H1 (cell line): ENCODE measurements around the gene KMT2A. TPM values are rescaled to one million over a fixed set of nuclear protein-coding genes. Genes with fewer than 3 reads are reported as not detected.

Source experiments
- JUND ChIP-seq: IDR thresholded peaks from 2 replicates; pipeline ENCODE4 v1.6.1; 2011; ENCODE audit warnings: mild to moderate bottlenecking, improper control_type of control experiment, low read length
- TBP ChIP-seq: IDR thresholded peaks from 2 replicates; pipeline ENCODE4 v1.6.1; 2011; ENCODE audit warnings: low read depth, low read length, improper control_type of control experiment
- YY1 ChIP-seq: IDR thresholded peaks from 2 replicates; pipeline ENCODE4 v1.6.1; 2011; ENCODE audit warnings: low read depth, mild to moderate bottlenecking, low read length
- polyA plus RNA-seq, 7 experiments: library from polyadenylated mRNA; depleted of rRNA in 3 of 7; stranded (reverse) in 5 of 7; unstranded in 2 of 7; fragments of >200 nt in 5 of 7; fragments of 200-250 nt in 2 of 7; gene quantifications; 1 replicate in 5 of 7; 2 replicates in 1 of 7; 4 replicates in 1 of 7; pipeline versions ENCODE4 v1.2.1 to v1.2.3, GENCODE V29; 2011 to 2013; ENCODE audit warnings: missing spikeins in 2 of 7, mixed read lengths in 2 of 7
- total RNA-seq: library from RNA; stranded (reverse); fragmentation: NEBNext Ultra II Directional; extraction: Animal tissue kit (Norgen Biotek cat#: 25700); gene quantifications from 2 replicates; pipeline ENCODE4 v1.2.1, GENCODE V29; 2021

Gene KMT2A
- total and polyA plus RNA-seq, 2 of the 8 experiments (the other 6 are each of a cell fraction or from before 2014, with no cell fraction given): 35.9 to 62.1 TPM

GRCh38 chr11:118532852-118533768 lies 96.8 kb downstream of the KMT2A start (continued):
- TF ChIP-seq JUND (no peak), YY1 (no peak), TBP (no peak)
- TF ChIP-seq, all 59 proteins: peak for 0
